Activated T-helper 1 cell treated with Interleukin-2 at 50 U/mL for 16 hours (primary cell): ENCODE data around the gene CBX1.

ENCODE experiments used
- DNase-seq: peaks from one replicate; pipeline ENCODE4 v3.0.0-alpha.2; 2020; ENCODE audit warnings: low read depth

CBX1 gene

DNA sequence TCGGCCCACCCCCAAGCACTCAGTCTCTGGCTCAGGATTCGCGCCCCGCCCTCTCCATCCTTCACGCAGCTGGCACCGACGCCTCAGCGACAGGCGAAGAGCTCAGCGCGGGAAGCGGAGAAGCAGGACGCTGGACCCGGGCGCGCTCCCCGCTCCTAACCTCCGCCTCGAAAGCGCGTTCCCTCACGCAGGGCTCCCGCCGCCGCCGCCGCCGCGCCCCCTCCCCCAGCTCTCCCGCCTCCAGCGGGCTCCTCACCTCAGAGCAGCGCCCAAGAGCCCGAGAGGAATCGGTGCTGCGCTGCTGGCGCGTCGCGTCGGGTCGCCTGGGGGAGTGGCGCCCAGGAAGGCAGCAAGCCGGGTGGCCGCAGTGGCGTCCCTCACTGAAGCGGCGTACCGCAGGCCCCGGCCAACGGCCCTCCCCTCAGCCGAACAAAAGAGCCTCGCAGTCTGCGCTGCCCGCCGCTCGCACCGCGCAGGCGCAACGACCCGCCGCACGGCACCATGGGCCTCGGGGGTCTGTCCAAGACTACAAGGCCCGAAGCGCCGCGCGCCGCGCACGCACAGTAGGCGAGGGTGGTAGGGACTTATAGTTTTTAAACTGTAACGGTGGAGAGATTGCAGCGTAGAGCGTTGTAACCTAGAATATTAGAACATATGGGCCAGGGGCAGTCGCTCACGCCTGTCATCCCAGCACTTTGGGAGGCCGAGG lies at the start of gene CBX1:
Gene CBX1, minus strand, starts transcription at position 467 of the 709 bp plus-strand sequence. CDS start 24,474 bp downstream, outside the sequence.
- DNase-seq: peak; percentile 92

DNA sequence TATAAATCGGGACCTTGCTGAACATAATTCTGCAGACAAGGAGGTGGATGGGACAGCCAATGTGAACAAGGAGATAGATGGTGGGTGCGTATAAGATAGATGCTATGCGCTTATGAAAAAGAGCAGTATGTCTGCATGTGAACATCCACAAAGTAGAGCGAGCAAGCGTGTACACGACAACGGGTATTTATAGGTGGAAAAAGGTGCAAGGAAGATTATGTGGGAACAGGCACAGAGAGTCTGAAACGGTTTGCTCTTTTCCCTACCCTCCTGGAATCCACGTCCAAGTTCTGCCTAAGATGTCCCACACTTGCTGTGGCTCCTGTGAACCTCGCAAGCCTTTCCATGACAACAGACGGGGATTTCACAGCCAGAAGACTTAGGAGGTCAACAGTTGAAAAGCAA lies 49.3 kb upstream of the CBX1 start:
- no peak for DNase-seq

DNA sequence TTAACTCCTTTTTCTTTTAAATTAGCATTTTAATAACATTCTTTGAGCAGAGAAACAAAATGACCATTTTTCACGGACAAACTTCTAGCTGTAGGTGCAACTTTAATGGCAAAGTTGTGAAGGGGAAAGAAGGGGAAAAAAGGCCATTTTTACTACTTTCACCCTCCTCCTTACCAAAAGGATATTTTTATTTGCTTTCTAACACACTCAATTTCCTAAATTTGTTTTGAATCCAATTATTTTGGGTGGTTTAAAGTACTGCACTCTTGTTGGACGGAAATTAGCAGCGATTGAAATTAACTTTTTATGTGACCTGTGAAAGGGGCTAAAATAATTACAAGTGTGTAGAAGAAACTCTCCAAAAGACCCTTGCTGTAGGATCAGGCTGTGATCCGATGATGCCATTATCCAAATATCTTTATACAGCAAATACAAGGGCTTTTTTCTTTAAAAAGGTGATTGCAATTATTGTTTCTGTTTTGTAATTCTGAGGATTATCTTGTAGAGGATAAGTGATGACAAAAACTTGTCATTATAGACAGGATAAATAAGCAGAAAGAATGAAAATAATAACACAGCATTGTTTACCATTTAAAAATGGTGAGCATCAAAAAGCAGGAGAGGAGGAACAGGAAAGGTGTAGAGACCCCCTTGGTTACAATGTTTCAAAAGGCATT lies 48.6 kb upstream of the CBX1 start:
- DNase-seq: no peak

DNA sequence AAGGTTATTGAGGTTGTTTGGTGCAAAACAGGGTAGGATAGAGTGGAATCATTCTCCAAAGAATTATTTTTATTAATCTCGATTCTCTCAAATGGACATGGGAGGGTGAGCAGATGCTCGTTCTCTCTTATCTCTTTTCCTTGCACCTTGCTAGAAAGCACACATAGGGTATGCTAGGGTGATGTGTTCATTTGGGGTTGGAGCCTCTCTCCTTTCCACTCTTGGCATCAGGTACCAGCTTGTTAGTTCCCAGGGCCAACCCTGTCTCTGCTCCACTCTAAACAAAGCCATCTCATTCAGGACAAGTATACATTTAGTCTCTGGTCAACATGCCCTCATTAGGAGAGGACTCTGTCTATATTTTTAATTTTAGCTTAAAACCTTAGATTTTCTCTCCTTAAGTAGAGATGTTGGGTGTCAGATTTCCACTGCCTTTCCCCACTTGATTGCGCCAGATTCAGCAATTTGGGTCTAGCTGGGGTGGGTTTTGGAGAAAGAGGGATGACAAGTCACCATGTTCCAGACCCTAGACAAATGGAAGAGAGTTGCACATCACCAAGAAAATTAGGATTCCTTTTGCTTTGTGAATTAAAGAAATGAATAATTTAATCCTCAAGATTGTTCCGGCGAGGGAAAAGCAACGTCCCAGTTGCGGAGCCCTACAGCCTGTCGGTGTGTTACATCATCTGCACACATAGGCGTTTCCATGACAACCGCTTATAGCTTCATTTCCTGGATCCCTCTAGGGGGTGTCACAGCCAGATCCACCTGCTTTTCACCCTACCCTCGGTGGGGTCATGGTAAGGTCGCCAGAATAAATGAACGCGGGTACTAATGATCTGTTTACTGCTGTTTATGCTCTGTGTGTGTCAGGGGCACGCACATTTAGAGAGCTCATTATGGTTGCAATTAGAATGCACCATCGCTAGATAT lies 47.8 kb upstream of the CBX1 start:
- DNase-seq: no peak

DNA sequence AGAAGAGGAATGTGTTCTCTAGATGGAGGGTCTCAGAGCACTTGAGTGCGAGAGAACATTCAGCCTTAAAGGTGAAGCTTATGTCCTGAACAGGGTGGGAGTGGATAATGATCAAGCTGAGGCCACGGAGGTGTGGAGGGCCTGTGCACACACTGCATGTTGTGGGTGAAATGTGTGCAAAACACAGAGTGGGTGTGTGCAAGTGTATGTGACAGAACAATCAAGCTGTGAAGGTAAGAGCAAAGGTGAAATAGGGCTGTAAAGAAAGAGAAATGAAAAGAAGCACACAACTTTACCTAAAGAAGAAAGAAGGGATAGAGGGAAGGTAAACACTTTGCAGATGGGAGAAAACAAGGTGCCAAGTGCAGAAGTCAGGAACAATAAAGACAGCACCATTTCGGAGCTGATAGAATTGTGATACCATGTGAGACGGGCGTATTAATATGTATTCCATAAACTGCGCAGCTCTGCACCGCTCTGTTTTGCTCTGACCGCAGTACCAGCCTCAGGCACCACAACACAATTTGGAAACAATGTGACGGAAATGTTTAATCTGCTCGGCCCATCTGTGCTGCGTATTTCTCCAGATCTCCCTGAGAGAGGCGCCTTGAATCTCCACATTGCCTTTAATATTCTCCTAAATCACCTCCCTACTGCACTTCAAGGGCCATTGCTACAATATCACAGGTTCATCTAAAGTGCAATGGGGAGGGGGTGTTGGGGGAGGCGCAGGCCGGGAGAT lies 46.9 kb upstream of the CBX1 start:
- no peak for DNase-seq

DNA sequence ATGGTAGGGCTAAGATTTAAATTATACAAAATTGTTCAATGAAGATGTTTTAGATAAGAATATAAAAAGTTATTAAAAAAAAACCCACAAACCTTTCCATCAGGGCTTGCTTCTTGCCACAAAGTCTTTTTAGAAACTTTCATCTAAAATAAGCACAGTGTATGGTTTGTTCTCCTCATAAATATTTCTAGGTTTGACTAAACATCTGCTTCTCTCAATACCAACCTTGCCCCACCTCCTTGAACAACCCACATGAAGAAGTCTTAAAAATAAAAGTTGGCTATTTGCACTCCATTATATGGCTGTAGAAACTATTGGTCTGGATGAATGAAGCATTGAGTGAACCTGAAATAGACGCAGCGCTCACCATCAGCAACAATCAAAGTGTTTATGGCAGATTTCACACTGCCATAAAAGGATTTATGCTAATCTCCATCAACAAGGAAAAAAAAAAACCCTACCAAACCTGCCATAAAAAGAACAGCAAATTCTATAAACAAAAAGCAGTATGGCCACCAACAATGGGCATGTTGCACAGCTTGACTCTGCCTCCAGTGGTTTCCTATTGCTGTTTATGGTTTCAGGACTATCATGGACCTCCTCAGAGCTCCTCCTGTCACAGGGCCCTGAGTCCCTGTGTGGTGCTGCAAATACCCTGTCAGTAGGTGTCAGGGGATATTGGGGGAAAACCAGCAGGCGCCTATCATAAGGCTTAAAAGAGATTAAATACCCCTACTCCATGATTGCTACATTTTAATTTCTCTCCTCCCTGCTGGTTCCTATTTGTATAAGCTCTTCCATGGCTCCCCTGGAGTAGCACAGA lies 43.9 kb upstream of the CBX1 start:
- DNase-seq: no peak

DNA sequence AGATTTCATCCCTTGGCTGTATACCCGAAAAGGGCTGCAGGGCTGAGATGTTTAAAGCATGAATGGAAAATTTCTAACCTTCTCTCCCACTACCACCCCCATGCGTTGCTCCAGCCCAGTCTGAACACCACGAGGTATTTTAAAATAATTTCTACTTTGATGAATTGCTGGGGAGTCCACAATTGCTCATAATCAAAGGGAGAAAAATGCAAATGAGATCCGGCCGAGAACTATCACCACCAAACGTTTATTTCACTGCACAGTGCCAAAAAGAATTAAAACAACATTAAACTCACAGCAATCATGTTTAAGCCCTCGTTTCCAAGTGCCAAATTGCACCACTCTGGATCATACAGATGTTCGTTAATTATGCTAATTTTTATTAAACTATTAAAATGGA lies 43.0 kb upstream of the CBX1 start:
- no peak for DNase-seq

DNA sequence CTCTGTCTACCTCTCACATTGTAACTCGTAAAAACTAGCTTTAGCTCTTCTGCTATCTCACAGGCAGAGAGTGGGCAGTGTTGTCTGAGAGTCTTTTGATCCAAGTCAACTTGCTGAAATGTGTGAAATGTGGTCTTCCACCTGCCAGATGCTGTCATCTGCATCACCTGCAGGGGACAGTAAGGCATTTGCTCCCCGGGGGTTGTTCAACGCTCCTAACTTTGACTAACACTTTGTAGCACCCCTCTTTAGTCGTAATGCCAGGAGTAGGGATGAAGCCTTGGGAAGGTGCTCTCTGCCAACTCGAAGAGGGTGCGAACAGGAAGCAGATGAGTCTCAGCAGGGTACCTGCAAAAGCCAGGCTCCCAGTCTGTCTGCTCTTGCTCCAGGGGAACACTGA lies 42.4 kb upstream of the CBX1 start:
- no peak for DNase-seq

DNA sequence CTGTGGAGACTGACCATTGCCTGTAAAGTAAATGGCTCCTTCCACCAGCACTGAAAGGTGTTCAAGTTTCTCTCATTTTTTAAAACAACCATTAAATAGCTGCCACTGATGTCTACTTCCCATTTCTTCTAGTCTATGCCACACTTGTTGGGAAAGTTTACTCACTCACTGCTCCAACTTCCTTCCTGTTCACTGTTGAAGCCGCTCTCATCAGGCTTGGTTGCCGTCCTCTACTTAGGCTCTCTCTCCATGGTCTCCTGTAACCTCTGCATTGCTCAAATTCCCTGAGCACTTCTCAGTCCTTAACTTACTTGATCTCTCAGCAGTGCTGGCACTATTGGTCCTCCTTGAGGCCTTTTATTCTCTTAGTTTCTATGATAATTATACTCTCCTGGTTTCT lies 38.7 kb upstream of the CBX1 start:
- DNase-seq: no peak

DNA sequence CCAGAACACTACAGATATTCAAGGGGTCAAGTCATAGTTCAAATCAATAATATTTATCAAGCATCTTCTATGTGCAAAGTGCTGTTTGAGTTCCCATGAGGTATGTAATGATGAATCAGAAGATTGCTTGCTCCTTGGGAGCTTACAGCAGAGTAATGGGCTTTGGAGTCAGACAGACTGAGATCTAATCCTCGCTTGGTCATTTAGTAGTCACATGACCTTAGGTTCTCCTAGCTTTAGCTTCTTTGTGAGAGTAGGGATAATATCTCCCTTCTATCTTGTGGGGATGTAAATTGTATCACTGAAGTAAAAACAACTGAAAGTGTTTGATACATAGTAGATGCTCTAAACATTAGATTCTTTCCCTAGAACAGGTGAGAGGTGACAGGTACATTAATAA lies 36.4 kb upstream of the CBX1 start:
- DNase-seq: no peak

DNA sequence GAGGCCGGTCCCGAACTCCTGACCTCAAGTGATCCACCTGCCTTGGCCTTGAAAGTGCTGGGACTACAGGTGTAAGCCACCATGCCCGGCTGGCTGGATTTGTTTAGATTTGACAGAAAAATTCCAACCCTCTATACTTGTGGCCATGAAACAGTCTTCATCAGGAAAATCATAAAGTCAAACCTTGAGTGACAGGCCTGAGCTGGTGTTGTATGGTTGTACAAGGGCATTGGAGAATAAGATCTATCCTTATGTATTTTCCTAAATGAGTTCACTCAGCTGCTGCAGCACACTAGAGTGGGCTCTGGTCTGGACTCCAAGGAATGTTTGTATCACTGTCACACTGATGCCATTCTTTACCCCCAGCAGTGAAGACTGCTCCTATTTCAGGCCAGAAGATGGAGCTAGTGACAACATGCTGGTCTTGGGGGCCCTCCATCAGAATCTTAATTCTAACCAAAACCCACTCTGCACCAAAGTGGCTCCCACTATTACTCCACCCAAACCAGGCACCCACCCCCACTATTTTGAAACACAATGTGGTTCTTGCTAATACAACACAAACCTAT lies 33.7 kb upstream of the CBX1 start:
- DNase-seq: no peak

DNA sequence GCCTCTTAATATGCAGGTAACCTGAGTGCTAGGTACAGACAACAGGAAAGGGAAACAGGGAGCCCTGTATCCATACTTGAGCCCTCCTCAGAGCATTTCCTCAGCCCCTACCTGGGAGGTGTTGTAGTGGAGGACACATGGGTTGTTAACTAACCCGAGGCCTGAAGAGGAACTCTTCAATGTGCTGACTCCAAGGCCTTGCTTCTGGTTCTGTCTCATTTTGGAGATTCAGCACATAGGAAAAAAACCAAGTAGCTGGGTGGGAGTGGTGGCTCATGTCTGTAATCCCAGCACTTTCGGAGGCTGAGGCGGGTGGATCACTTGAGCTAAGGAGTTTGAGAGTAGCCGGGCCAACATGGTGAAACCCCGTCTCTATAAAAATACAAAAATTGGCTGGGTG lies 31.1 kb upstream of the CBX1 start:
- DNase-seq: no peak

DNA sequence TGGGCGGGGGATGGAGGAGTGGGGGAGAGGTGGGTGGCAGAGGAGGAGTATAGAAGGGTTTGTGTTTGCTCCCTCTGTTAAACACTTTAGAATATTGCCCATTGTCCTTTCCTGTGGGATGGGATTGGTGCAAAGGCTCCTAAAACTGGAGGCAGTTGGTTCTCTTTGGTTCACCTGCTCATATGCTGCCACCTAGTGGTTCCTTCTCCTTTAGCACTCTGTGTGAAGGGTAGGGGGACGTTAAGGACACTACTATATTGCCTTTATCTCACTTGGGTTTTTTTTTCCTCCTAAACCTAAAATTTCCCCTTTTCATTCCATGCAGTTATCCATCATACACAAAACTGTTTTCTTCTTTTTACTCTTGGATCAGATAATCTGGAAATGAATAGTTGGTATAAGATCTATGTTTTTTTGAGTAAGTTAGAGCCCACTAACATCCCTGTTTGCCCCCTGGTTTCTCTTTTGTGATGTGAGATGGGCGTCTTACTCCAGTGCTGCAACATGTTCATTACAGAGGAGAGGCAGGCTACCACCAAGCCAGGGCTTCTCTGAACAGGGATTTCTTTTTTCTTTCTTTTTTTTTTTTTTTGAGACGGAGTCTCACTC lies 30.0 kb upstream of the CBX1 start:
- peak; percentile 4 for DNase-seq

DNA sequence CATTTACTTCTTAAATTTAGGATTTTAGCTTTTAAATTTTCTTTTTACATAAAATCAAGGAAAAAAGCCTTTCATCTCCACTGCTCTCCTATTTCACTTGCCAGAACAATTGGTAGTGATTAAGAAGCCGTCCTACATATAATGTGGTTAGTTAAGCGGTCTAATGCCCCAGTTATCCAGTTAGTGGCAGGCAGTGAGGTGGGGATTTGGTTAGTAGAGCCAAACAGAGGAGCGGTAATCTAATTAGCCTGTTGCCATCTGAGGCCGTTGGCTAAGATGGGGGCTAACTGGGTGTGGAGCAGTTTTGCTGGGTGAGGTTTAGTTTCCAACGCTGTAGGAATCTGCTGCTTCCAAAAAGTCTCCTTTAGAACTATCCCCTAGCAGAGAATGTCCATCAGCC lies 28.7 kb upstream of the CBX1 start:
- no peak for DNase-seq

DNA sequence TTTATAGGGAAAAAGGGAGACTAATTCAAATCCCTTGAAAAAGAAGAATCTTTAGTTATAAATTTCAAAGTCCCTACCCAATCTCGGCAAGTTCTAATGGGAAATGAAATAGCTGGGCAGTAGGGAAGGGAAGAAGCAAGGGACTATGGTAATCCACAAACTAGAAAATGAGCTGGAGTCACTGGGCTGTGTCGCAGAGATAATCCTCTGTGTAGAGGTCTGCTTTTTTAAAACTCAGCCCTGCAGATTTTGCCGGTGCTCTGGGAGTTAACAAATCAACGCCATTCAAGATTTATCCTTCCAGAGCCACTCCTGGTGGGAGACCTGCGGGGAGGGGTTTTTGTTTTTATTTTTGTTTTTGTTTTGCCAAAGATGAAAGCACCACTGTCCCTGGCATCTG lies 27.1 kb upstream of the CBX1 start:
- DNase-seq: no peak

DNA sequence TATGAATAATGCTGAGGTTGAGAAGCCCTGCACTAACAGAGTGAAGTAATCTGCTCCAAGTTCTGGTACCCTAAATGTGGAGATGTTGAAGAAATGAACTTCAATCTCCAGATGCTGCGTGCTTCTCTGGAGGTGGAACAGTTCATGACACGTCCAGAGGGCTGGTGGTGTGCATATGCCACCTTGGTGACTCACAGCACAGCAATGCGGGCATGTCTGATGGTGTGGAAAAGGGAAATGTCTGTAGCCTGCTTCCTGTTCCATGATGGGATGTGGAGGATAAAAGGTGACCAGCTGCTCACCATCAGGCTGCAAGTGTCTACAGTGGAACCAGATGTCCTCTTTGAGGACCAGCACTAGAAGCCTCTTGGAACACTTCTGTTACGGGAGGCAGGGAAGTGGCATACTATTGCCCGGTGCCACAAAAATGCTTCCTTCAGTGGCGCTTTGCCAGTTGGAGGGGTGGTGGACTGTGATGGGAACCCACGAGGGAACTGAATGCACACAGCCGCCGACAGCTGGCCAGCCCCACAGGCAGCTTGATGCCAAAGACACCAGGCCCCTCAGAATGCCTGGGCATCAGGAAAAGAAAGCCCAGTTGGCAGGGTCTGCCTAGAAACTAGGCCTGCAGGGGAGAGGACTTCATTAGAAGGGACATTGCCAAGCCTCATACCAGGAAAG lies 26.2 kb upstream of the CBX1 start:
- DNase-seq: no peak

DNA sequence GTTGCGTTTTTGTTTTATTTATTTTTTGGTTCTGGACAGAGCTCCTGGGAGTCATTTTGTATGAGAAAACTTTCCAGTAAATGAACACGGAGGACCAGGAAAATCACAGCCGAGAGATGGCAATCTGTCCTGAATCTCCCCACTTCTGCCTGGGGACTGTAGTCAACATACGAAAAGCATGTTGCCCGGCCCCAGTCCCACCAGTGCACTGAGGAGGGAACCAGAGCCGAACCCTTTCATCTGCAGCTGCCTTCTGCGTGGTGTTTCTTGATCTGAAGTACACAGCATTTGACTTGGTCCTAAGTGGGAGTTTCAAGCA lies 25.2 kb upstream of the CBX1 start:
- no peak for DNase-seq

DNA sequence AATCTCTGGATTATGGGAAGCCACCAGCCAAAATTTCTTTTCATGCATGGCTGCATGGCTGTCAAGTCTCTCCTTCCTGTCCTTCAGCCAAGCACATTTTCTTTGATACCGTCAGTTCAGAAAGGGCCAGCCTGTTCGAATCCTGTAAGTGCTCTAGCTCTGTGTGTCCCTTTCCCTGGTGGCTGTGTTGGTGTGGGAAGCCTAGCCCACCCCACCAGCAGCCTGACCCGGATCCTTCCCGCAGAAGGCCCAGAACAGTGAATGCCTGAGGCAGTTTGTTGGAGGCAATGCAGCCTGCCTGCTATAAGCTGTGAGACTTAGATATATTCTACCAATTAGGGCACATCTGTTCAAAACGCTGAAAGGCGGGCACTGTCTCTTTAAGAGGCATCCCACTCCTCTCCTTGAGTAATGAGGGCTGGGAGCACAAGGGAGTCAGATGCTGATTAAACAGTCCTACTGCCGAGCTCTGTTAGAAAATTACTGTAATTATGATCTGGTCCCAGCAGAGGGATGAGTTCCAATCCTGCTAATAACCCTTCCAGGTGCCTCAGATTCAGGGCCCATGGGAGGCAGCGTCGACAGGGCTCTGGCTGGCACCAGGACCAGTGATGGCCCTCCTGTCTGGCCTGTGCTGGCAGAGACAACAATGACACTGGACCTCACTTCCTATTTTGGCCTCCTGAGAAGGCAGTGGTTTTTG lies 24.7 kb upstream of the CBX1 start:
- no peak for DNase-seq

DNA sequence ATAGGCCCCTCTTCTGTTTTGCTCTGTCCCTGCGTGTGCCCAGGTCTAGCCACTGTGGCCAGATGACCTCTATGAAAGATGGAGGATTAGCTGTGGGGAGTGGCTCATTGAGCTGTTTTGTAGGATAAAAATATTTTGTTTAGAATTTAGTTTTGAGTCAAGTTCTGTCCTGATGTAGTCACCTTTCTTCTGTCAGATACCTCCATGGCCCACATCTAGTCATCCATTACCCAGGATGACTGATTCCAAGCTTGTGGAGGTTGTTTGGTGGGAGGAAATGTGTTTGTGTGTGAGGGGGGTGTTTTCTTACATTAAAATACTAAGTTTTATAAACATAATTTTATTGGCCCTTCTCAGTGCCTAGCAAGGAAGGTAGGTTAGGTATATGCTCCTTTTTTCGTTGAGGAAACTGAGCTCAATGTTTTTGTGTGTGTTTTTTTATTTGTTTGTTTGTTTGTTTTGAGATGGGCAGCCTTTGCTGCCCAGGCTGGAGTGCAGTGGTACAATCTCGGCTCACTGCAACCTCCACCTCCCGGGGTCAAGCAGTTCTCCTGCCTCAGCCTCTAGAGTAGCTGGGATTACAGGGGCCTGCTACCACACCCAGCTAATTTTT lies 22.6 kb upstream of the CBX1 start:
- no peak for DNase-seq
